K562 (cell line): Measurements from ENCODE around the gene KCNQ5. TPM values are rescaled to one million over a fixed set of nuclear protein-coding genes. Genes with fewer than 3 reads are reported as not detected.

Source experiments
- DPF2 ChIP-seq: fragments of 450-650 bp; IDR thresholded peaks from 2 replicates; pipeline ENCODE4 v1.6.1; 2016
- FOXM1 ChIP-seq, 2 experiments: fragments of 450-650 bp in 1 of 2; sonication (generic) in 1 of 2; formaldehyde crosslinking in 1 of 2; IDR thresholded peaks; 2 replicates each; pipeline versions ENCODE4 v1.6.1 to v1.9.0; 2017 to 2022; ENCODE audit warnings: low read depth in 2 of 2, mild to moderate bottlenecking in 2 of 2, missing genetic modification reagents in 1 of 2, moderate library complexity in 1 of 2
- LEF1 ChIP-seq: fragments of 450-650 bp; IDR thresholded peaks from 2 replicates; pipeline ENCODE4 v1.6.1; 2016; ENCODE audit warnings: mild to moderate bottlenecking
- NCOA4 ChIP-seq: fragments of 450-650 bp; IDR thresholded peaks from 2 replicates; pipeline ENCODE4 v1.6.1; 2018; ENCODE audit warnings: mild to moderate bottlenecking; ENCODE audit not compliant: partially characterized antibody
- NR2C2 ChIP-seq, 2 experiments: fragments of 200-800 bp in 1 of 2; sonication (Bioruptor generic) in 1 of 2; sonication (generic) in 1 of 2; formaldehyde crosslinking in 1 of 2; IDR thresholded peaks; 2 replicates each; pipeline versions ENCODE4 v1.6.1 to v1.8.0; 2016 to 2022; ENCODE audit warnings: mild to moderate bottlenecking in 1 of 2, missing compliant biosample characterization in 1 of 2, missing genetic modification characterization in 1 of 2, missing genetic modification reagents in 1 of 2
- OTX1 ChIP-seq: fragments of 450-650 bp; formaldehyde crosslinking; IDR thresholded peaks from 2 replicates; pipeline ENCODE4 v1.4.0; 2022; ENCODE audit warnings: mild to moderate bottlenecking
- SMAD1 ChIP-seq: fragments of 150-350 bp; IDR thresholded peaks from 2 replicates; pipeline ENCODE4 v1.6.1; 2014; ENCODE audit warnings: low read length, low read depth; ENCODE audit not compliant: partially characterized antibody
- polyA plus RNA-seq, 8 experiments: library from polyadenylated mRNA; depleted of rRNA in 4 of 8; stranded (reverse) in 5 of 8; unstranded in 3 of 8; fragments of >200 nt; fragmentation: Nextera tagmentation in 2 of 8; fragmentation: Illumina TruSeq in 1 of 8; extraction: Ambion mirVana in 2 of 8; extraction: Trizol in 1 of 8; gene quantifications; 2 replicates each; pipeline versions ENCODE4 v1.2.1 to v1.2.3, GENCODE V29; 2011 to 2014; ENCODE audit warnings: inconsistent platforms in 1 of 8, missing spikeins in 1 of 8
- total RNA-seq, 7 experiments: library from RNA; depleted of rRNA in 6 of 7; stranded (reverse); fragments of >200 nt in 6 of 7; fragmentation: Illumina TruSeq in 2 of 7; extraction: Trizol in 2 of 7; gene quantifications; 2 replicates each; pipeline versions ENCODE4 v1.2.1 to v1.2.3, GENCODE V29; 2011 to 2021; ENCODE audit warnings: low replicate concordance in 1 of 7
- TF ChIP-seq, protein P1 (sequence below), 2 experiments: fragments of 450-650 bp in 1 of 2; sonication (generic) in 1 of 2; formaldehyde crosslinking in 1 of 2; IDR thresholded peaks; 2 replicates each; pipeline versions ENCODE4 v1.7.1 to v1.9.0; 2016 to 2022; ENCODE audit warnings: inconsistent platforms in 1 of 2, mild to moderate bottlenecking in 1 of 2, missing genetic modification reagents in 1 of 2
- TF ChIP-seq, protein P2 (sequence below): sonication (generic); formaldehyde crosslinking; IDR thresholded peaks from 2 replicates; pipeline ENCODE4 v1.8.0; 2022; ENCODE audit warnings: missing genetic modification reagents, mild to moderate bottlenecking, borderline replicate concordance

KCNQ5 gene
- total and polyA plus RNA-seq, 9 of the 15 experiments (the other 6 are each of a cell fraction or from before 2014, with no cell fraction given): 0.31 to 5.9 (median 2.6) TPM

DNA sequence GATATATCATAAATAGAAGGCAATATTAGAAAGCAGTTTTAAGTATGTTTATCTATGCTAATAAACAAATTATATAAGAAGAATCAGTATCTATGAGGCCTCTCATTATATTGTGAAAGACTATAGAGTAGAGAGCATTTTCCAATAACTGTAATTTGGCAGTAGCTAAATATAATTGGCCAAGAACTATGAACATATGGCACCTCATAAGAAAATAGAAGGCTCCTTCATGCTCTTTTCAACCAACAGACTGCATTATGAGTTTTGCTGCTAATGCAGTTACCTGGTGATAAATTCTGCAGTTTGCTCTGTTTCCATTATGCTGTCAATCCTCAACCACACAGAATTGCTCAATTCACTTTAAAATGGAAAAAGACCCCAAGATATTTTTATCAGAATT, 382.4 kb downstream of the KCNQ5 start (continued):
- TF ChIP-seq, protein P1, sequence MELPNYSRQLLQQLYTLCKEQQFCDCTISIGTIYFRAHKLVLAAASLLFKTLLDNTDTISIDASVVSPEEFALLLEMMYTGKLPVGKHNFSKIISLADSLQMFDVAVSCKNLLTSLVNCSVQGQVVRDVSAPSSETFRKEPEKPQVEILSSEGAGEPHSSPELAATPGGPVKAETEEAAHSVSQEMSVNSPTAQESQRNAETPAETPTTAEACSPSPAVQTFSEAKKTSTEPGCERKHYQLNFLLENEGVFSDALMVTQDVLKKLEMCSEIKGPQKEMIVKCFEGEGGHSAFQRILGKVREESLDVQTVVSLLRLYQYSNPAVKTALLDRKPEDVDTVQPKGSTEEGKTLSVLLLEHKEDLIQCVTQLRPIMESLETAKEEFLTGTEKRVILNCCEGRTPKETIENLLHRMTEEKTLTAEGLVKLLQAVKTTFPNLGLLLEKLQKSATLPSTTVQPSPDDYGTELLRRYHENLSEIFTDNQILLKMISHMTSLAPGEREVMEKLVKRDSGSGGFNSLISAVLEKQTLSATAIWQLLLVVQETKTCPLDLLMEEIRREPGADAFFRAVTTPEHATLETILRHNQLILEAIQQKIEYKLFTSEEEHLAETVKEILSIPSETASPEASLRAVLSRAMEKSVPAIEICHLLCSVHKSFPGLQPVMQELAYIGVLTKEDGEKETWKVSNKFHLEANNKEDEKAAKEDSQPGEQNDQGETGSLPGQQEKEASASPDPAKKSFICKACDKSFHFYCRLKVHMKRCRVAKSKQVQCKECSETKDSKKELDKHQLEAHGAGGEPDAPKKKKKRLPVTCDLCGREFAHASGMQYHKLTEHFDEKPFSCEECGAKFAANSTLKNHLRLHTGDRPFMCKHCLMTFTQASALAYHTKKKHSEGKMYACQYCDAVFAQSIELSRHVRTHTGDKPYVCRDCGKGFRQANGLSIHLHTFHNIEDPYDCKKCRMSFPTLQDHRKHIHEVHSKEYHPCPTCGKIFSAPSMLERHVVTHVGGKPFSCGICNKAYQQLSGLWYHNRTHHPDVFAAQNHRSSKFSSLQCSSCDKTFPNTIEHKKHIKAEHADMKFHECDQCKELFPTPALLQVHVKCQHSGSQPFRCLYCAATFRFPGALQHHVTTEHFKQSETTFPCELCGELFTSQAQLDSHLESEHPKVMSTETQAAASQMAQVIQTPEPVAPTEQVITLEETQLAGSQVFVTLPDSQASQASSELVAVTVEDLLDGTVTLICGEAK (IDR thresholded peaks at IDR 0.05): no peak
- TF ChIP-seq, protein P1 (CRISPR knock-in tag; IDR thresholded peaks at IDR 0.05): no peak
- TF ChIP-seq FOXM1 (IDR thresholded peaks at IDR 0.05; ENCODE audit: low read depth) (no peak), FOXM1 (CRISPR knock-in tag; IDR thresholded peaks at IDR 0.05; ENCODE audit: low read depth) (no peak), OTX1 (no peak), NCOA4 (no peak), NR2C2 (CRISPR knock-in tag; IDR thresholded peaks at IDR 0.05) (no peak), NR2C2 (tag; IDR thresholded peaks at IDR 0.05) (no peak), LEF1 (no peak), DPF2 (no peak), SMAD1 (no peak)
- TF ChIP-seq, protein P2, sequence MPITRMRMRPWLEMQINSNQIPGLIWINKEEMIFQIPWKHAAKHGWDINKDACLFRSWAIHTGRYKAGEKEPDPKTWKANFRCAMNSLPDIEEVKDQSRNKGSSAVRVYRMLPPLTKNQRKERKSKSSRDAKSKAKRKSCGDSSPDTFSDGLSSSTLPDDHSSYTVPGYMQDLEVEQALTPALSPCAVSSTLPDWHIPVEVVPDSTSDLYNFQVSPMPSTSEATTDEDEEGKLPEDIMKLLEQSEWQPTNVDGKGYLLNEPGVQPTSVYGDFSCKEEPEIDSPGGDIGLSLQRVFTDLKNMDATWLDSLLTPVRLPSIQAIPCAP (CRISPR knock-in tag): no peak
